NCI-H748 (cell line): Measurements from ENCODE around the gene GSTT2.
A peak's percentile ranks its signal among the peaks of the same experiment; 100 is the strongest.

Experiments
- DNase-seq: peaks from one replicate; lab custom pipeline; 2025; ENCODE audit not compliant: unreplicated experiment; lab: John Stamatoyannopoulos, UW

The GSTT2 gene

DNA sequence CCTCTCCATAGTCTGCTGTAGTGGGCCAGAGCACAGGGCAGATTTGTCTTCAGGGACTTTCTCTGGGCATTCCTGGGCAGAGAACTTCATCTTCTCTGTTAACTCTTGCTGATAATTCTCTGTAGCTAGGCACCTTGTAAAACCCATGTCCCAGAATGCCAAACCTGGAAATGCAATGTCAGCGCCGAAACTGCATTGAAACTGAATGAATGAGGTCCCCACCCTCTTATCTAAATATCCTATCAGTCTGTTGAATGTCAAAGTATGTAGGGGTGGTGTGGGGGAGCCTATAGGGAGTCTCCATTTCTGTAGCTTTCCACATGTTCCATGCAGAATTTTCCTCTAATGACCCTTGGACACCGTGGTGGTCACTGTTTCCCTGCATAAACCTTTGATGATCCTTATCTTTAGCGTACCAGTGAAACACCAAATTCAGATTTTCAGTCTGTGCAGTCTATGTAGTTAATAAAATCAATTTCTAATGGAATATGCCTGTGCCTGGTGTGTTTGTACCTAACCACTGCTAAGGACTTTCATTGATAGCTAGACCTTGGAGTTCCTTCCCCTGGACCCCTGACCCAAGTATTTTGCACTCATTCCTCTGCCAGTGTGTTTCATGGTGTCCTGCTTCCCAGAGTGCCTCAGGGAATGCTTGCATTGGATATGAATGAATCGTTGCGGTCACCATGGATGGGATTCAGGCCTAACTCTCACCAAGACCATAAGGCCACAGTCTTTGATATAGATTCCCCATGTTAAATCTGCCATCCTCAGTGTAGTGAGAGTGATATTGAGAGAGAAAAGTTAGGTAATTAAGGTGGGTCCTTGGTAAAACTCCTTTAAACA, 28.7 kb downstream of the GSTT2 start:
- no peak for DNase-seq

GRCh38 chr22:24009227-24010017, 29.5 kb downstream of the GSTT2 start:
- DNase-seq, result no peak

DNA sequence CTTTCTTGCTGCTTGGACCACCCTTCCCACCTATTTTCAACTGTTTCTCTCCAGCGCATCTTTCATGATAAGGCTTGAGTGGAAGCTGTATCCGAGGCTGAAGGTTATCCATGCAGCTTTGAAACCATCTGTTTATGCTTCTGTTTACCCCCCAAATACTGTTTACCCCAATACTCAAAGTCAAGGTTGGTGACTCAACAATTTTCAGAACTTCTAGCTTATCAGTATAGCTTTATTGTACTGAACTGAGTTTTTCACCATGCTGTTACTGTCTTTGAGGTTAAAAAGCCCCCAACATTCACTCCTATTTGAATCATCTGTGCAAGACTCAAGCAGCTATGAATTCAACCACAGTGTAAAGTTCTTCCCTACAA, 30.1 kb downstream of the GSTT2 start:
- no peak for DNase-seq

DNA sequence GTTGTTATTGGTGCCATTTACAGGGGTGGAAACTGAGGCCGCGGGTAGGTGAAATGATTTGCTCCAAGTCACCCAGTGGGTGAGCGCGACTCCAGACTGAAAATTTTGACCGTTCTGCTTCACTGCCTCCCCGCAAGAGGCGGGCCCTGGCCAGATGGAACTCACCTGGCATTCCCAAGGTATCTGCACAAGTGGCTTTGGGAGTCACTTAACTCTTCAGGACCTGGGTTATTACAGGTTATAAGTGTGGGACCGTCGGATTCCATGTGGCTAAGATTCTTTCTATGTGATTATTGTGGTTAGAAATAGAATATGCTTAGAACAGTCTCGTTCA, 31.8 kb downstream of the GSTT2 start:
- DNase-seq, result peak; percentile 39

GRCh38 chr22:24016156-24016555, 36.2 kb downstream of the GSTT2 start:
- DNase-seq, result no peak

DNA sequence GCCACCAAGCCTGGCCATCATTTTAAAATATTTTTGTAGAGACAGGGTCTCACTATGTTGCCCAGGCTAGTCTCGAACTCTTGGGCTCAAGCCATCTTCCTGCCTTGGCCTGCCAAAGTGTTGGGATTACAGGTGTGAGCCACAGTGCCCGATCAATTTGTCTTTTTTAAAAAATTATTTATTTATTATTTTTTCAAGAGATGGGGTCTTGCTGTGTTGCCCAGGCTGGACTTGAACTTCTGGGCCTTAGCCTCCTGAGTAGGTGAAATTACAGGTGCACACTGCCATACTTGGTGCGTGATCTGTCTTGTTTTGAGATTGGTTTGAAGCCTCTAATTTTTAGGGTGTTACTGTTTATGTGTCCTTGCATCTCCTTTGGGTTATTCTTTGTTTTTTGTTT, 41.4 kb downstream of the GSTT2 start:
- no peak for DNase-seq

- no peak for DNase-seq
These were observed 43.4 kb downstream of the GSTT2 start for GRCh38 chr22:24023204-24023789.

GRCh38 chr22:24024354-24024753, 44.4 kb downstream of the GSTT2 start:
- no peak for DNase-seq

GRCh38 chr22:24025475-24025874, 45.5 kb downstream of the GSTT2 start:
- DNase-seq, result no peak

DNA sequence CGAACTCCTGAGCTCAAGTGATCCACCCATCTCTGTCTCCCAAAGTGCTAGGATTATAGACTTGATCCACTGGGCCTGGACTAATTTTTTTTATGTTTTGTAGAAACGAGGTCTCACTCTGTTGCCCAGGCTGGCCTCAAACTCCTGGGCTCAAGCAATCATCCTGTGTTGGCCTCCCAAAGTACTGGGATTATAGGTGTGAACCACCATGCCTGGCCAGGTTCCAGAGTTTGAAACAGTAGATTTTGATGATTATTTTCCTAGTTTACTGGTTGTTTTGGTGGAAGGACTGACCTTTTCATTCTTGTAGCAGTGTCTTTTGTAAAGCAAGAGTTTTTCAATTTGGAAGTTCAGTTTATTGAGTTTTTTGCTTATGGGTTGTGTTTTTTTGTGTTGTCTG, 46.1 kb downstream of the GSTT2 start:
- DNase-seq, result no peak

GRCh38 chr22:24026733-24027132, 46.8 kb downstream of the GSTT2 start:
- DNase-seq, result no peak

GRCh38 chr22:24027389-24027975, 47.5 kb downstream of the GSTT2 start:
- DNase-seq, result no peak

DNA sequence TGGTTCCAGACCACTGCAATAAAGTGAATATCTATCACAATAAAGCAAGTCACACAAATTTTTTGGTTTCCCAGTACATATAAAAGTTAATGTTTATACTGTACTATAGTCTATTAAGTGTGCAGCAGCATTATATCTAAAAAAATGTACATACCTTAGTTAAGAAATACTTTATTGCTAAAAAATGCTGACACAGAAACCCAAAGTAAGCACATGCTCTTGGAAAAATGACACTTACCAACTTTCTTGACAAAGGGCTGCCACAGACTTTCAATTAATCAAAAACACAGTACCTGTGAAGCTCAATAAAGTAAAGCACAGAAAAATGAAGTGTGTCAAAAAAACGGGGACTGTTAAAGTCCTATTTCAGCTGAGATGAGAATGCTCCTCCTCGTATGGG, 48.1 kb downstream of the GSTT2 start:
- no peak for DNase-seq

- no peak for DNase-seq
These were observed 48.6 kb downstream of the GSTT2 start for GRCh38 chr22:24028533-24028932.

GRCh38 chr22:24029304-24029703, 49.4 kb downstream of the GSTT2 start:
- no peak for DNase-seq

DNA sequence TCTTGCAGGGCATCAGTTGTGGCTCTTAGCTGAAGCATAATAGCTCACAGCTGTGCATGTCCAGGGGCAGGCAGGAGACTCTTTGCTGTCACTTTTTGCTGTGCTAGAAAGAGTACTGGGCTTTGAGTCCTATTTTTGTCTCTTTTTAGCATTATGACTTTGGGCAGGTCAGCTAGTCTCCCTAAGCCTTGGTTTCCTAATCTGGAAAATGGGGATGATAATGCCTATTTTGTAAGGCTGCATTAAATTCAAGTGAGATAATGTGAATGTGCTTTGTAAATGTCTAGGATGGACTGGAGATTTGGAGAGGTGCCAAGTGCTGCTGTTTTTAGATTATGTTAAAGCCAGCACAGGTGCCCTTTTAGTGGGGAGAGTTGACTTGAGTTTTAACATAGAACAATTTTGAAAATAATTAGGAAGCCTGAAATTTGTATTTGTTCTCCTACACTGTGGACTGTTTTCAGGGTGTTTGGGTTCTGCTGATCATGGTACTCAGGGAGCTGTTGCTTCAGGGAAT, 50.3 kb downstream of the GSTT2 start:
- no peak for DNase-seq
